Activated T-helper 17 cell treated with anti-CD3 and anti-CD28 coated beads, Interleukin-2, amount 50 U/mL, for 72 hours (primary cell): ENCODE measurements around the gene VEGFA. TPM values are rescaled to one million over a fixed set of nuclear protein-coding genes. Genes with fewer than 3 reads are reported as not detected.

ENCODE experiments used
- ATAC-seq: fragments of 150-1000 bp; cut with Tn5 transposase; replicated peaks from 2 replicates; pipeline ENCODE4 v1.10.0; 2021; ENCODE audit warnings: mild to moderate bottlenecking, moderate library complexity
- H3K27ac Mint-ChIP-seq: one replicate; pipeline ENCODE4 v1.8.0; 2022; ENCODE audit warnings: mixed read lengths
- H3K27me3 Mint-ChIP-seq: one replicate; pipeline ENCODE4 v1.8.0; 2022; ENCODE audit warnings: mixed read lengths
- H3K36me3 Mint-ChIP-seq: one replicate; pipeline ENCODE4 v1.8.0; 2022; ENCODE audit warnings: low read depth, mild to moderate bottlenecking, mixed read lengths
- H3K4me1 Mint-ChIP-seq: one replicate; pipeline ENCODE4 v1.8.0; 2022; ENCODE audit warnings: mixed read lengths
- H3K4me3 Mint-ChIP-seq: one replicate; pipeline ENCODE4 v1.8.0; 2022; ENCODE audit warnings: mild to moderate bottlenecking, mixed read lengths
- H3K9me3 Mint-ChIP-seq: one replicate; pipeline ENCODE4 v1.8.0; 2022; ENCODE audit warnings: mixed read lengths
- total RNA-seq, 2 donors: library from RNA; stranded (reverse); gene quantifications; one replicate each; pipeline ENCODE4 v1.2.3, GENCODE V29; 2022

The VEGFA gene
- total RNA-seq, 2 donors from 2014 or later = 48.7 to 142 TPM

- no peak for ATAC-seq
- Mint-ChIP-seq H3K4me1 (no peaks in the 10 kb centered on the region), H3K9me3 (no peaks in the 10 kb centered on the region), H3K27me3 (no peaks in the 10 kb centered on the region), H3K27ac (peak overlapping the region; percentile 22), H3K36me3 (no peaks in the 10 kb centered on the region), H3K4me3 (no peak overlapping the region)
Observed at GRCh38 chr6:43760210-43761168, 9.5 kb upstream of the VEGFA start.

GRCh38 chr6:43761666-43762409 is 8.2 kb upstream of the VEGFA start:
- Mint-ChIP-seq H3K4me3 (no peak overlapping the region), H3K36me3 (no peaks in the 10 kb centered on the region), H3K4me1 (no peaks in the 10 kb centered on the region), H3K27me3 (no peaks in the 10 kb centered on the region), H3K9me3 (no peaks in the 10 kb centered on the region), H3K27ac (no peak overlapping the region)
- no peak for ATAC-seq

- Mint-ChIP-seq H3K27ac (no peak overlapping the region), H3K36me3 (no peaks in the 10 kb centered on the region), H3K4me1 (no peaks in the 10 kb centered on the region), H3K4me3 (no peak overlapping the region), H3K27me3 (no peaks in the 10 kb centered on the region), H3K9me3 (no peaks in the 10 kb centered on the region)
- no peak for ATAC-seq
Observed at GRCh38 chr6:43762410-43762768, 7.6 kb upstream of the VEGFA start.

GRCh38 chr6:43762966-43763695 is 6.9 kb upstream of the VEGFA start:
- Mint-ChIP-seq H3K9me3 (no peaks in the 10 kb centered on the region), H3K36me3 (no peaks in the 10 kb centered on the region), H3K4me3 (no peak overlapping the region), H3K4me1 (no peaks in the 10 kb centered on the region), H3K27ac (no peak overlapping the region), H3K27me3 (no peaks in the 10 kb centered on the region)
- ATAC-seq = peak; percentile 13

- Mint-ChIP-seq H3K27ac (no peak overlapping the region), H3K4me3 (no peak overlapping the region), H3K9me3 (no peaks in the 10 kb centered on the region), H3K4me1 (no peaks in the 10 kb centered on the region), H3K27me3 (no peaks in the 10 kb centered on the region), H3K36me3 (no peaks in the 10 kb centered on the region)
- ATAC-seq = no peak
Observed at GRCh38 chr6:43763812-43764522, 6.0 kb upstream of the VEGFA start.

- Mint-ChIP-seq H3K4me3 (no peak overlapping the region), H3K4me1 (no peaks in the 10 kb centered on the region), H3K27me3 (no peaks in the 10 kb centered on the region), H3K36me3 (peaks cover 6% of the 10 kb centered on the region), H3K27ac (no peak overlapping the region), H3K9me3 (no peaks in the 10 kb centered on the region)
- ATAC-seq = no peak
Observed at GRCh38 chr6:43764772-43765171, 5.2 kb upstream of the VEGFA start.

- ATAC-seq = no peak
- Mint-ChIP-seq H3K9me3 (no peaks in the 10 kb centered on the region), H3K4me3 (no peak overlapping the region), H3K4me1 (no peaks in the 10 kb centered on the region), H3K27ac (no peak overlapping the region), H3K36me3 (peaks cover 14% of the 10 kb centered on the region), H3K27me3 (no peaks in the 10 kb centered on the region)
Observed at GRCh38 chr6:43765776-43766499, 4.1 kb upstream of the VEGFA start.

- Mint-ChIP-seq H3K27me3 (no peaks in the 10 kb centered on the region), H3K4me3 (no peak overlapping the region), H3K27ac (no peak overlapping the region), H3K9me3 (no peaks in the 10 kb centered on the region), H3K36me3 (peaks cover 14% of the 10 kb centered on the region), H3K4me1 (no peaks in the 10 kb centered on the region)
- no peak for ATAC-seq
Observed at GRCh38 chr6:43766500-43766853, 3.5 kb upstream of the VEGFA start.

- Mint-ChIP-seq H3K9me3 (no peaks in the 10 kb centered on the region), H3K36me3 (peaks cover 16% of the 10 kb centered on the region), H3K4me3 (no peak overlapping the region), H3K27me3 (no peaks in the 10 kb centered on the region), H3K27ac (no peak overlapping the region), H3K4me1 (no peaks in the 10 kb centered on the region)
- ATAC-seq = no peak
Observed at GRCh38 chr6:43766964-43767461, 3.0 kb upstream of the VEGFA start.

GRCh38 chr6:43767553-43768505 is 2.2 kb upstream of the VEGFA start:
- Mint-ChIP-seq H3K9me3 (no peaks in the 10 kb centered on the region), H3K4me3 (no peak overlapping the region), H3K27me3 (no peaks in the 10 kb centered on the region), H3K4me1 (no peaks in the 10 kb centered on the region), H3K27ac (no peak overlapping the region), H3K36me3 (peaks cover 25% of the 10 kb centered on the region)
- no peak for ATAC-seq

GRCh38 chr6:43768506-43768860 is 1.5 kb upstream of the VEGFA start:
- peaks cover 31% of the 10 kb centered on the region for H3K36me3 Mint-ChIP-seq
- ATAC-seq = no peak
- no peak overlapping the region for H3K4me3 Mint-ChIP-seq
- no peak overlapping the region for H3K27ac Mint-ChIP-seq
- no peaks in the 10 kb centered on the region for H3K9me3 Mint-ChIP-seq
- peaks cover 5% of the 10 kb centered on the region for H3K4me1 Mint-ChIP-seq
- peaks cover 4% of the 10 kb centered on the region for H3K27me3 Mint-ChIP-seq

- peaks cover 4% of the 10 kb centered on the region for H3K27me3 Mint-ChIP-seq
- H3K4me1 Mint-ChIP-seq = peaks cover 11% of the 10 kb centered on the region
- peak overlapping the region; percentile 86 for H3K27ac Mint-ChIP-seq
- no peak for ATAC-seq
- peak overlapping the region; percentile 79 for H3K4me3 Mint-ChIP-seq
- H3K36me3 Mint-ChIP-seq = peaks cover 37% of the 10 kb centered on the region
- H3K9me3 Mint-ChIP-seq = no peaks in the 10 kb centered on the region
Observed at GRCh38 chr6:43768983-43769525, 957 bp upstream of the VEGFA start.
